NCI-H526 (cell line): ENCODE measurements around the gene RNF135.
"Not testable (repeated sequence)": the region's sequence is repeated elsewhere in the genome, so short reads cannot be mapped to it uniquely, and the experiment has no call there.

ENCODE experiments used
- DNase-seq, 2 experiments: peaks; one replicate each; lab custom pipeline; 2025; lab: John Stamatoyannopoulos, UW

The RNF135 gene, protein sequence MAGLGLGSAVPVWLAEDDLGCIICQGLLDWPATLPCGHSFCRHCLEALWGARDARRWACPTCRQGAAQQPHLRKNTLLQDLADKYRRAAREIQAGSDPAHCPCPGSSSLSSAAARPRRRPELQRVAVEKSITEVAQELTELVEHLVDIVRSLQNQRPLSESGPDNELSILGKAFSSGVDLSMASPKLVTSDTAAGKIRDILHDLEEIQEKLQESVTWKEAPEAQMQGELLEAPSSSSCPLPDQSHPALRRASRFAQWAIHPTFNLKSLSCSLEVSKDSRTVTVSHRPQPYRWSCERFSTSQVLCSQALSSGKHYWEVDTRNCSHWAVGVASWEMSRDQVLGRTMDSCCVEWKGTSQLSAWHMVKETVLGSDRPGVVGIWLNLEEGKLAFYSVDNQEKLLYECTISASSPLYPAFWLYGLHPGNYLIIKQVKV

DNA sequence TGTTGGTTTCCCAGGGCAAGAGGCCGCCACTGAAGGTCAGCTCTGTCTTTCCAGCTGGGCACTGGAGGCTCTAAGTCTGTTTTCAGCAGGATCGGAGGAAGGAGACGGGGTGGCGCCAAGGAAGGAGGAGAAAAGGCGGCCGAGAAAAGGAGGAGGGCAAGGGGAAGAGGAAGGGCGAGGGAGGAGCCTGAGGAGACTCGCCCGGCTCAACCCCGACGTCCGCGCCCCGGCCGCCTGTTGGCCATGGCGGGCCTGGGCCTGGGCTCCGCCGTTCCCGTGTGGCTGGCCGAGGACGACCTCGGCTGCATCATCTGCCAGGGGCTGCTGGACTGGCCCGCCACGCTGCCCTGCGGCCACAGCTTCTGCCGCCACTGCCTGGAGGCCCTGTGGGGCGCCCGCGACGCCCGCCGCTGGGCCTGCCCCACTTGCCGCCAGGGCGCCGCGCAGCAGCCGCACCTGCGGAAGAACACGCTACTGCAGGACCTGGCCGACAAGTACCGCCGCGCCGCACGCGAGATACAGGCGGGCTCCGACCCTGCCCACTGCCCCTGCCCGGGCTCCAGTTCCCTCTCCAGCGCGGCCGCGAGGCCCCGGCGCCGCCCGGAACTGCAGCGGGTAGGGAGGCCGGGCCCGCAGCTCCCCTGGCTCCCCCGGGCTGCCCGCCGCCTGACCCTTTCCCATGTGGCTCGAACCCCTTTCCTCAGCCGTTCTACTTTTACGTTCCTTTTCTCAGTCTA, at the start of gene RNF135:
Gene RNF135, plus strand, starts transcription at position 209 of the 737 bp plus-strand sequence. Its CDS starts 35 bp downstream, at position 244.
- DNase-seq = peak in 1 of 2 experiments; percentile 72

DNA sequence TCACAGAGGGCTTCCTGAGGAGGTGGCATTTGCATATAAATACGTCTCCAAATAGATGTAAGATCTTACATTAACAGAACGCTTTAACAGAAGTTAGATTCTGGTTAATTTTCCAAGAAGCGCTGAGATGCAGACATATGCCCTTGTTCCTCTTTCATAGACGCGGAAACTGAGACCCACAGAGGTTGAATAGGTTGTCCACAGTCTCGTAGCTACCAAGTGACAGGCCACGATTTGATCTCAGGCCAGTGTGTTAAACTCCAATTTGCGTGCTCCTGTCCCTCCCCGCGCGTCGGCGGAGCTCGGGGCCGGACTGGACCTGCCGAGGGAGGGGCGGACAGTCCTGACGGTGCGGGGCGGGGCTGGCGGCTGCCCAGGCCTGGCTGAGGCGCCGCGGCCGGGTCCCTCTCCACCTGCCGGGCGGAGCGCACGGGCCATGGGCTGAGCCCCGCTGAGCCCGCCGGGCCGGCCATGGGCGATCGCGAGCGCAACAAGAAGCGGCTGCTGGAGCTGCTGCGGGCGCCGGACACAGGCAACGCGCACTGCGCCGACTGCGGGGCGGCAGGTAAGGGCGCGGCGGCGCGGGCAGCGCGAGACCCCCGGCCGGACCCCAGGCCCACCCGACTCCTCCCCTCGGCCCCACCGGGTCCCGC, 49.2 kb upstream of the RNF135 start, which contains the start of gene ADAP2:
Gene ADAP2, plus strand, starts transcription at position 402 of the 653 bp plus-strand sequence. Its CDS starts 70 bp downstream, at position 472.
- peak; percentile 16 to 70 for DNase-seq

DNA sequence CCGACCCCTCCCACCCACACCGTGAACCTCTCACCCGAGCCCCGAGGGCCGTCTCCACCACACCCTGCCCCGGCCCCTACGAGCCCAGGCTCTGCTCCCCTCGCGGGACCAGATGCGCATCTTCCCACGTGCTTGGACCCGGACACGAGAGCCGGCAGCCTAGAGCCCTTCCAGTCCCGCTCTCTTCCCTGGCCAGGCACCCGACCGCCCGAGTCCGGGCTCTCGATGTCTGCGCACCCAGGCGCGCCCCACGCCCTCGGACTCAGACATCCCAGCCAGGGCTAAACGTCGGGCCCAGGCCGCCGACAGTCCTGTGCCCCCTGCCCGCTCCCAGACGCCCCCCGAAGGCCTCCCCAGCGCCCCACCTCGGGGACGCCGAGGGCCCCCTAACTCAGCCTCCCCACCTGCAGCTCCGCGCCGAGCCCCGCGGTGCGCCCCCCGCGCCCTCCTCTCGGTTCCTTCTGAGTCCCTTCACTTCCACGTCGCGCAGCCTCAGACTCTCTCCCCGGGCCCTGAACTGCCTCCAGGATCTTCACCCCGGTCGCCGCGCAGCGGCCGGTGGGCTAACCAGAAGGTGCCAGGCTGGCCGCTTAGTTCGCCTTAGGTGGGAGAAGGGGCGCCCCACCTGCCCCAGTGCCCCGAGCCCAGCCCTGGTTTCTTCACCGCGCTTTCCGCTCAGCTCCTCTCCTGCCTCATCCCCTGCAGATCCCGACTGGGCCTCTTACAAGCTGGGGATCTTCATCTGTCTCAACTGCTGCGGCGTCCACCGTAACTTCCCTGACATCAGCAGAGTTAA, 48.4 kb upstream of the RNF135 start:
- DNase-seq = peak in 1 of 2 experiments; percentile 52

DNA sequence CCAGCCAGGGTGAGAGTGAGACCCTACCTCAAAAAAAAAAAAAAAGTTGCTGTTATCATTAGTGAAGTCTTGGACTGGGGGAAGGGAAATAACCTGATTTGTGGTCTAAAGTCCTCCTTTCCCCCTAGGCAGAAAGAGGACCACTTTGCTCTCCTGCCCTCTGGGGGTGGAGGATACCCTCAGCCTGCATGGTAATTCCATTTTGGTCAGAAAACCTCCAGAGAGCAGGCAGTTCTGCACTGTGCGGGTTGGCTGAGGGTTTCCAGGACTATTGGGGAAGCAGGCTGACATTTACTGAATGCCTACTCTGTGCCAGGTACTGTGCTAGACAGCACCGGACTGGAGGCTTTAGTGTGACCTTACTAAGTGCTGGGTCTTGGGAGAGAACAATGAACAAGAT, 46.5 kb upstream of the RNF135 start:
- no peak for DNase-seq

DNA sequence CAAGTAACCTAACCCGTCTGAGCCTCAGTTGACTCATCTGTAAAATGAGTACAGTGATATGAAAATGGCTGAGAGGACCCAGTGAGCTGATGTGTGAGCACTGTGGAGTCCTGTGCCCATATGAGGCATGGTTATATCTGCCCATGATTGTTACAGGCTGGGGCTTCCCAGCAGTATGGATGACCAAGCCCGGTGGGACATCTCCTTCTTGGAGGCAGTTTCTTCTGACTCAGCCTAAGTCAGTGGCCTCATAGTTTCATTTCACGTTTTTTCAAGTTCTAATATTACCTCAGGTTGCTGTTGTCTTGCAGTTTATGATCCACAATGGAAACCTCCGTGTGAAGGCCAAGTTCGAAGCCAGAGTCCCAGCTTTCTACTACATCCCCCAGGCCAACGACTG, 44.3 kb upstream of the RNF135 start:
- no peak for DNase-seq

DNA sequence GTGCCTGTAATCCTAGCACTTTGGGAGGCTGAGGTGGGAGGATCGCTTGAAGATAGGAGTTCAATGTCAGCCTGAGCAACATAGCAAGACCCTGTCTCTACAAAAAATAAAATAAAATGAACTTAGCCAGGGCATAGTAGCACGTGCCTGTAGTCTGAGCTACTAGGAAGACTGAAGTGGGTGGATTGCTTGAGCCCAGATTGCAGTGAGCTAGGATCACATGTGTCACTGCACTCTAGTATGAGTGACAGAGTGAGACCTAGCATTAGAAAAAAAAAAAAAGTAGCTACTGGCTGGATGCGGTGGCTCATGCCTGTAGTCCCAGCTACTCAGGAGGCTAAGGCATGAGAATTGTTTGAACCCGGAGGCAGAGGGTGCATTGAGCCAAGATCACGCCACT, 43.1 kb upstream of the RNF135 start:
- no peak for DNase-seq

DNA sequence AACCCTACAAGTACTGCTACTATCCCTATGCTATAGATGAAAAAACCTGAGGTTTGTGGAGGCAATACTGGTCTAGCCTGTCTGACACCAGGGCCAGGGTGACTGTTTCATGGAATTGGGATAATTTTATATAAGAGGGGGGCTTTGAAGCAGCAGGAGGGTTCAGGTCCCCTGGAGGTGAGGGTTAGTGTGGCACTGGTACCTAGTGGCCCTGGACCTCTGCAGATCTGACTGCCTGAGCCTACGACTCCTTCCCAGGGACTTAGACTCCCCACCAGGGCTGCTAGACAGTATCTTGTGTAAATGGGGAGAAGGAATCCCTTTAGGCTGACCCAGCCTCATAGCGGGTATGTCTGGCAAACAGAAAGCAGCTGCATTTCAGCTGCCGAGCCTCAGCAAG, 42.3 kb upstream of the RNF135 start:
- no peak for DNase-seq

DNA sequence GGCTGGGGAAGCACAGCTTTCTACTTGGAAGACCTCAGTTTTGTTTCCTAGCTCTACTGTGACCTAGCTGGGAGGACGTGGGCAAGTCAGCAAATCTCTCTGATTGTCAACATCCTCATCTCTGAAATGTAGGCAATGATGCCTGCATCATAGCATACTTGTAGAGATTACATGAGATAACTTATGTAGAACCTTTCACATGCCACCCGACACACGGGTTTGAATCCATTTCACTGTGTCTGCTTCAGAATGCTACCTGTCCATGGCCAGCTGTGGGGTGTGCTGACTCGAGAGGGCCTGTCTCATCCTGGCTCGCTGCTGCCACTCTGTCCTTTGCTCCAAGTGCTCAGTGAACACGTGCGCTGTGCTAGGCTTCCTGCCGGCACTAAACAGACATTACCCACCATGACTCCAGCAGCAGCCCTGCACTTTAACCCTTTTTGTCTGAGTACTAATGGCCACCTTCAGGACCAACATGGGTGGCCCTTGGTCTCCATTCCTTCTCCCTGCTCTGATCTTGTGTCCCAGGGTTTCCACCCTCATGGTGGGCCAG, 41.7 kb upstream of the RNF135 start:
- no peak for DNase-seq

DNA sequence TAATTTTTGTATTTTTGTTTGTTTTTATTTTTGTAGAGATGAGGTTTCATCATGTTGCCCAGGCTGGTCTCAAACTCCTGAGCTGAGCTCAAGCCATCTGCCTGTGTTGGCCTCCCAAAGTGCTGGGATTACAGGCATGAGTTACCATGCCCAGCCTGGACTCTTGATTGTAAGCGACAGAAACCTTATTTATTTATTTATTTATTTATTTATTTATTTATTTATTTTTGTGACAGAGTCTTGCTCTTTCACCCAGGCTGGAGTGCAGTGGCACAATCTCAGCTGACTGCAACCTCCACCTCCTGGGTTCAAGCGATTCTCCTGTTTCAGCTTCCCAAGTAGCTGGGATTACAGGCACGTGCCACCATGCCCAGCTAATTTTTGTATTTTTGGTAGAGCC, 41.0 kb upstream of the RNF135 start:
- DNase-seq = not testable (repeated sequence)

DNA sequence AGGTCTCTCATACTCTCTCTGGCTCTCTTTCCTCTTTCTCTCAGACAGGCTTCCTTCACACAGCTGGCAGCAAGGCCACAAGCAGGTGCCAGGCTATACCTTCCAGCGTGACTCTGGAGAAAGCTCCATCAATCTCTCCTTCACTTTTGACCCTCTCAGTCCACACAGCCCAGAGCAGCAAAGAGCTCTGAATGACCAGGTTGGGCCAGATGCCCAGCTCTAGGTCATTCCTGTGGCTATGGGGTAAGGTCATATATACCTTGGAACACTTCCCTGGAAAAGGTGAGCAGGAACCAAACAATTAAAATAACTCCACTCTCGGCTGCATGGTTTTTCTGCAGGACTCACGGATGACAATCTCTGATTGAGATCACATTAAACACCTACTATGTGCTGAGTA, 40.3 kb upstream of the RNF135 start:
- no peak for DNase-seq

DNA sequence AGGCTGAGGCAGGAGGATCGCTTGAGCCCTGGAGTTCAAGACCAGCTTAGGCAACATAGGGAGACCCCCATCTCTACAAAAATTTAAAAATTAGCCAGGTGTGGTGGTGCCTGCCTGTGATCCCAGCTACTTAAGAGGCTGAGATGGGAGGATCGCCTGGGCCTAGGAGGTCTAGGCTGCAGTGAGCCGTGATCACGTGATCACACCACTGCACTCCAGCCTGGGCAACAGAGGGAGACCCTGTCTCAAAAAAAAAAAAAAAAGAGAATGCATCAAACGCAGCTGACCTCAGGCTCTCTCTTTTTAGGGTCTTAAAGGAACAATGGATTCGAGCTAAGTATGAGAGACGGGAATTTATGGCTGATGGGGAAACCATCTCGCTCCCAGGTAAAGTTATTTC, 39.3 kb upstream of the RNF135 start:
- DNase-seq = not testable (repeated sequence)

DNA sequence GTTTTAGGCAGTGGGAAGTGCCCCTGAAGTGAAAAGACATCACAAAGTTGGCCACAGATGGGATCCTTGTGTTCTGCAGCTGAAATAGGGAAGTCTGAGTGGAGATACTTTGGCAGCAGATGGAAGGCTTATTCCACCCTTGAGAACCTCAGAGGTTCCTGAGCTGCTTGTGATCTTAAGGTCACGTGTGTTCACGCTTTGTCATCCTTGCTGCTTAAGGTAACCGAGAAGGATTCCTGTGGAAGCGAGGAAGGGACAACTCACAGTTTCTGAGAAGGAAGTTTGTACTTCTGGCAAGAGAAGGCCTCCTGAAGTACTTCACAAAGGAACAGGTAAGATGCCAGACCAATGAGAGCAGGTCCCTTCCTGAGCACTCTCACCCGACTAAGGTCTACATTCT, 36.9 kb upstream of the RNF135 start:
- no peak for DNase-seq

DNA sequence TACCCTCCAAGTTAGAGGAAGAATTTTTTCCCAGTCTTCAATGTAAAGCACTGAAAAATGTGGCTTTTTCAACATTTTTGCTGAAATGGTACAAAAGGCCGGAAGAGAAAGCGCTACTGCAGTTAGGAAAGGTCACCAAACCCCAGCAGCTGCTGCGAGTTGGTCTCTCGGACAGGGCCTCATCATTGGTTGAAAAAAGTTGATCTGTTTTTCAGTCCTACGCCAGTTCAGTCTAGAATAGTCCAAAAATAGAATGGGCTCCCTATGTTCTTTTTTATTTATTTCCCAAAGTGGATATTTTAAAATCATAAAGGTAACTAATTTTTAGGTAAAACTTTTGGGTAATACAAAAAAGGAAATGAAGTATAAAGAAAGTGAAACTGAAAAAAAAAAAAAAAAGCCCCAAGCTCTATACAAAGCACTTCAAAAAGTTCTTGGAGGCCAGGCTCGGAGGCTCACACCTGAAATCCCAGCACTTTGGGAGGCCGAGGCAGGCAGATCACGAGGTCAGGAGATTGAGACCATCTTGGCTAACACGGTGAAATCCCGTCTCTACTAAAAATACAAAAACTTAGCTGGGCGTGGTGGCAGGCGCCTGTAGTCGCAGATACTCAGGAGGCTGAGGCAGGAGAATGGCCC, 31.7 kb upstream of the RNF135 start:
- DNase-seq = no peak

DNA sequence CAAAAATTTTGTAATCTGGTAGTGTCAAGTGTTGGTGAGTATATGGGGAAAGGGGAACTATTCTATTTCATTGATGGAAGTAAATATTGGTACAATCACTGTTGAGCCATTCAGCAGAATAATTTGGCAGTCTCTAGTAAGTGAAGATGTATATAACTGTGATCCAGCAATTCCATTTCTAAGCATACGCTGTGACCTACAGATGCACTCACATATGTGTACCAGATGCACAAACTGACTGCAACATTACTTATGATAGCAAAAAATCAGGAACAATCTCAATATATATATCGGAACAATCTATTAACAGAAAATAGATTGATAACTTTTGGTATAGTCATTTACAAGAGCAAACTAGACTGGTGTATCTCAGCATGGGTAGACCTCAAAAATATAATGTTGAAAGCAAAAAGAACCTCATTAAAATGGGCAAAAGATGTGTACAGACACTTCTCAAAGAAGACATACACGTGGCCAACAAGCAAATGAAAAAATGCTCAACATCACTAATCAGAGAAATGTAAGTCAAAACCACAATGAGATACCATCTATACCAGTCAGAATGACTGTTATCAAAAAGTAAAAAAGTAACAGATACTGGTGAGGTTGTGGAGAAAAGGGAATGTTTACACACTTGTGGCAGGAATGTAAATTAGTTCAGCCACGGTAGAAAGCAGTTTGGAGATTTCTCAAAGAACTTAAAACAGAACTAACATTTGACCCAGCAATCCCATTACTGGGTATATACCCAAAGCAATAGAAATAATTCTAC, 28.3 kb upstream of the RNF135 start:
- no peak for DNase-seq

DNA sequence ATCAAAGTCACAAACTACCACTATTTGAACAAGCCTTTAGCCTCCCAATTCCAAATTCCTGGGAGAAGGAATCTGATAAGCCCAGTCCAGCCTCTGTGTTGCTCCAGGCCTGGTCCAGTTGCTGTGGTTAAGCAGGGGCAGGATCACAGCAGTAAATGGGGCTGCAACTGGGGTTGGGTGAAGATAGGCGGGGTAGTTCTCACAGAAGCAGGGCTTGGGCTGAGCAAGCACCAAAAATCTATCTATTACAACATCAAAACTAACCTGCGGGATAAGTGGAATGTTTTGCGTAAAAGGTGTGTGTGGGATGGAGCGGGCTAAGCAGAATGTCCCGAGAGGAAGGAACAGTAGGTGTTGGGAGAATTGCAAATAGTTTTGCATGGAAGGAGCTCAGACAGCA, 23.0 kb upstream of the RNF135 start:
- no peak for DNase-seq

DNA sequence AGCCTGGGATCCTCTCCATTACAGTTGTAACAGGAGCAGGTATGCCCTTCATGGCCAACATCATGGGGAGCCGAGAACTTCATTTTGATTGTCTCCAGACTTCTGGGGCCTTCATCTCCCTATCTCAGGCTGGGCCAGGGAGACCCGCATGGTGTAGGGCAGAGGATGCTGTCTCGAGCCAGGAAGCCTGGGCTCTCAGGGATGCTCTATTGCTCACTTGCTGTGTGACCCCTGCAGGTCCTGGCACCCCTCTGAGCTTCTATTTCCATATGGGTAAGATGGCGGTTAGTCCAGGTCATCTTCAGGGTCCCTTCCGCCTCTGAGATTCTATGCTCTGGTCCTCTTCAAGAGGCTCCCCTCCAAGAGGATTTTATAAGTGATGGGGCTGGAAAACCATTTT, 20.6 kb upstream of the RNF135 start:
- no peak for DNase-seq

DNA sequence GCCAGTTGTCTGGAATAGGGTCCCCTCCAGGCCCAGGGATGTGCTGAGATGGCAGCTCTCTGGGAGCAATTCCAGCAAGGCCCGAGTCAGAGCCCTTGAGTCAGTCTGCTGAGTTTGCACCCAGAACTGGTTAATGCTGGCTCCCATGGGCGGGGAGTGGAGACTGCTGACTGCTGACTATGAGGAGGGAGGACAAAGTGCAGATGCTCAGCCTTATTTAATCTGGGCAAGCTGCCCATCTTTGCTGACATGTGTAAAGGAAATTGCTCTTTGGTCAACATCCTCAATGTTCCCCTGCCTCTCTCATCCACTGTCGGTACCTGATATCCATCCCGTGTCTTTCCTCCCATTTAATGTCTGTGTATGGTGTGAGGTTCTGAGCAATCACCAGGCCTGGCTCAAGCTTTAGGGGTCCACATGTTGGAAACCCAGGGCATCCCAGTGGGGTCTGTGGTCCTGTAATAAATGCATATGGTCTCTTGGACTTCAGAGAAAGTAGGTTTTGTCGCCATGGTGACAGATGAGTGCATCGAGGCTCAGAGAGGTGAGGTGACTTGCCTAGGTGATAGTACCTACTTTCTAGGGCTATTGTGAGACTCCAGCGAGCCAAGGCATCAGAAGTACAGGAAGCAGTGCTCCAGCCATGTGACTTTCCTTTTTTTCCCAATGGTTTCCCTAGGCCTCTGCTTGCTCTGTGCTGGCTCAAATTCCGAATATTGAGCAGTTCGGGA, 20.0 kb upstream of the RNF135 start:
- no peak for DNase-seq

DNA sequence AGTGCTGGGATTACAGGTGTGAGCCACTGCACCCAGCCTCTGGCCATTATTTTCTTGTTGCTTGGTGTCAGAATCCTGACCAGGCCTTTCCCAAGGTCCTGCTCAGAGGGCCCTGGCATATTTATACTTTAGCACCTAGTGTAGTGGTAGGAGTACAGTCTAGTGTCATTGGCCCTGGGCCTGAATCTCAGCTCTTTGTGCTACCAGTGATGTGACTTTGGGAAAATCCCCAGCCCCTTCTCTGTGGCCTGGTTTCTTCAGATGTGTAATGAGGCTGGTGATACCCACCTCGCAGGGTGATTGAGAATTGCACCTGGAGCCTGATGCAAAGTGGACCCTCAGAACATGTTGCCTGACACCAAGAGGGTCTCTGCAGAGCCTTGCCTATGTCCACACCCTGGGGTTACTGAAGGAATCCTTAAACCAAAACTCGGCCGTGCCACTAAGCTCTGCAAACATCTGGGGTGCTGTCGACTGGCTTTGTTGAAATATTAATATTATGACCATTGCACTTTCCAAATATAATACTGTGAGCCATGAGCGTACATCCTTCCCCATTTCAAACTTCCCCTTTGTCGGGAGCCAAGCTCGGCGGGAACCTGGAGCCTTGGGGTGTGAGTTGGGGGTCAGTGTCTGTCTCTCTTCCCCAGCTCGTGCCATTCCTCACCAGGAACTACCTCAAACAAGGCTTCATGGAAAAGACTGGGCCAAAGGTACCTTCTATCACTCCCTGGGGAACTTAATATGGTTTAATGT, 18.0 kb upstream of the RNF135 start:
- DNase-seq = no peak
